Activated CD8-positive, alpha-beta memory T cell treated with anti-CD3 and anti-CD28 coated beads, Interleukin-2, amount 50 U/mL, for 48 hours (primary cell): Measurements from ENCODE around the gene DOLK.

ENCODE experiments used
- DNase-seq: peaks from one replicate; pipeline ENCODE4 v3.0.0-alpha.2; 2020

Gene DOLK

GRCh38 chr9:128929560-128929959 lies 17.8 kb downstream of the DOLK start:
- DNase-seq = no peak

DNA sequence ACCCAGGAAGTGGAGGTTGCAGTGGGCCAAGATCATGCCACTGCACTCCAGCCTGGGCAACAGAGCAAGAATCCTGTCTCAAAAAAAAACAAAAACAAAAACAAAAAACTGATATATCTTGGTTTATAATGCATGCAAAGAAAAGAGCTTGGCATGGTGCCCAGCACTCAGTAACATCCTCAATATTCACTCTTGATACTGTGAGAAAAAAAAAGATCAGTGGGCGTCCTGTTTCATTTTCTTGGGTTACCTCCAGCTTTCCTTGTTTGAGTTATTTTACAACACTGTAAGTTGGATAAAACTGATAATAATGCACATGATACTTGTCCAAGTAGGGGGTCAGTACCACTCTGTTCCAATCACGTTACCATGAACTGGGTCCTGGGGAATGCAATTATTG lies 18.8 kb downstream of the DOLK start:
- DNase-seq = no peak

DNA sequence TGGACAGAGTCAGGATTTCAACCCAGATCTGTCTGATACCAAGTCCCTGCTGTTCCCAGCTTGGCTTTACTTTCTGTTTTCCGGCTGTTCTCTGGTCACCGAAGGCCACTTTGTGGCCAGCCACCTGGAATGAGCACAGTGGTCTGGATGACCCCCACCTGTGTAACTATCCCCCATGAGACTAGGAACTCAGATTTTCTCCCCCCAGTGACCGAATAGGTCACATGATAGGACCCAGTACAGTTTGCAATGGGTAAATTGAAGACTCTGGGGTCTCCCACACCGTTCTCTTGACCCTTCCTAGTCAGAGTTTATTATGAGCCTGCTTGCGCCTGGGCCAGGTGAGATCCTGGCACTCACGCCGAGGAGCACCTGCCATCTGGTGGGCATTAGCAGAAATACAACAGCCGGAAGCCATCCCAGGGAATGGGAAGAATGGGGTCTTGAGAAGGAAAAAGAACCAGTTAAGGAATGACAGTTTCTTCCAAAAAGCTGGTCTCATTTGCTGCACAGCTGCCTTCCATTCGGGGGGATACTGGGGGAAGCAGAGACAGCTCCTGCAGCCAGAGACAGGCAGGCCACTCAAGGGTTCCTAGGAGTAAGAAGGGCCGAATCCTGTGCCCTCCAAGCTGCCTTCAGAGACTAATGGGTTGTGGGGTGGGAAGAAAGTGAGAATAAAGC lies 19.5 kb downstream of the DOLK start:
- peak; percentile 73 for DNase-seq

- DNase-seq = no peak
Measured at GRCh38 chr9:128923493-128923883, 23.9 kb downstream of the DOLK start.

GRCh38 chr9:128921881-128922763 lies 25.3 kb downstream of the DOLK start:
- DNase-seq = no peak

DNA sequence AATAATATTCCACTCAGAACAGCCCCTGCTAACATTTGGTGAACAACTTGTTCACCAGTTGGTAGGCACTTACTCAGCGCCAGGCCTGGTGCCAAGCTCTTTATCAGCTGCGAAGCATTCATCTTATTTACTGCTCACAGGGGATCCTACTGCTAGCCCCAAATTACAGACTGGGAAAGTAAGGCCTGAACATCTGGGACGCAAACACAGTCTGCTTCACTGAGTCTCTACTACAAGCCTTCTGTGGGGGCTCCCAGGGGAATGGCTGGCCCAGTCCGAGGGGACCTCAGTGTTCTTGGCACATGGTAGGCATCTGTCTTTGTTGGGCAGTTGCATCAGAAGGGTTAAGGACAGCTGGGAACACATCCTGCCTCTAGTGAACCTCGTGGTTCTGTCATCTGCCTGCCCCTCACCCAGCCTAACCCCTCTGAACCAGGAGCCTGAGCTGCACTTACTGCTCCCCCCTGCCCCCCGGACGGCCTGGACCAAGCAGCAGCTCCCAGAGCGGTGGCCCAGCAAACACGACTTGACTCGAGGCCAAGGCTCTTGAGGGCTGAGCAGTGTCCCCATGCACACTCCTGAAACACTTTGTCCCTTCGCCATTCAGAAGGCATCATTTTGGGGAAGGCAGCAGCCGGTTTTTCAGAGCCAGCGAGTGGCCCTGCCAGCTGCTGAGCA lies 26.9 kb downstream of the DOLK start, which contains the start of gene PHYHD1:
Gene PHYHD1, plus strand, starts transcription at position 602 of the 678 bp plus-strand sequence. CDS start 1,342 bp downstream, outside the sequence.
- no peak for DNase-seq

GRCh38 chr9:128919402-128920089 lies 27.9 kb downstream of the DOLK start:
- no peak for DNase-seq

DNA sequence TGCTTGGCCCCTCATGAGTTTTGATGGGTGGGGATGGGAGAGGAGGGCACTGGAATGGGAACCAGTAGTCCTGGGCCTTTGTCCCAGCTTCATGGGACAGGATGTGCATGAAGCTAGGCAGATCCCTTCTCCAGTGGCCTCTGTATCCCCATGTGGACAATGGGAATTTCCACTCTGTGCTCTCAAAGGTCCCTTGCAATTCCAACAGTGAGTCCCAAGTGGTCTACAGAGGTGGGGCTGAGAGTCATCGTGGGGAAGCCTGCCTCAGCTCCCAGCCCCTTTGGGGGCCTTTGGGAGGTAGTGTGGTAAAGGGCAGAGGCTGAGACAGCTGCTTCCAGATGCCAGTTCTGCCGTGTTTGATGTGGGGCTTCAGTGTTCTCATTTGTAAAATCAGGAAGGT lies 28.5 kb downstream of the DOLK start:
- no peak for DNase-seq

DNA sequence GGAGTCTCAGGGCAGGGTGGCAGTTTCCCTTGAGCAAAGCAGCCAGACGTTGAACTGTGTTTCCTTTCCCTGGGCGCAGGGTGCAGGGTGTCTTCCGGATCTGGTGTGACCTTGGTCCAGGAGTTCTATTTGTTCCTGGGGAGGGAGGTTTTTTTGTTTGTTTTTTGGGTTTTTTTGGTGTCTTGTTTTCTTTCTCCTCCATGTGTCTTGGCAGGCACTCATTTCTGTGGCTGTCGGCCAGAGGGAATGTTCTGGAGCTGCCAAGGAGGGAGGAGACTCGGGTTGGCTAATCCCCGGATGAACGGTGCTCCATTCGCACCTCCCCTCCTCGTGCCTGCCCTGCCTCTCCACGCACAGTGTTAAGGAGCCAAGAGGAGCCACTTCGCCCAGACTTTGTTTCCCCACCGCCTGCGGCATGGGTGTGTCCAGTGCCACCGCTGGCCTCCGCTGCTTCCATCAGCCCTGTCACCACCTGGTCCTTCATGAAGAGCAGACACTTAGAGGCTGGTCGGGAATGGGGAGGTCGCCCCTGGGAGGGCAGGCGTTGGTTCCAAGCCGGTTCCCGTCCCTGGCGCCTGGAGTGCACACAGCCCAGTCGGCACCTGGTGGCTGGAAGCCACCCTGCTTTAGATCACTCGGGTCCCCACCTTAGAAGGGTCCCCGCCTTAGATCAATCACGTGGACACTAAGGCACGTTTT lies 30.1 kb downstream of the DOLK start:
- no peak for DNase-seq

DNA sequence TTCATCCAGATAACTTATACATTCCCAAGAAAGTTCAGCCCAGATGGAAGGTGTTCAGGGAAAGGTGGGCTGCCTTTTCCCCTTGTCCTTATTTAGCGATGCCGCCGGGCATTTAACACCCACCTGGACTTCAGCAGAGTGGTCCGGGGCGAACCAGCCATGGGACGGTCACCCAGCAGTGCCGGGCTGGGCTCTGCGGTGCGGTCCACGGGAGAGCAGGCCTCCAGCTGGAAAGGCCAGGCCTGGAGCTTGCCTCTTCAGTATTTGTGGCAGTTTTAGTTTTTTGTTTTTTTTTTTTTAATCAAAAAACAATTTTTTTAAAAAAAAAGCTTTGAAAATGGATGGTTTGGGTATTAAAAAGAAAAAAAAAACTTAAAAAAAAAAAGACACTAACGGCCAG lies 30.7 kb downstream of the DOLK start:
- DNase-seq = no peak

DNA sequence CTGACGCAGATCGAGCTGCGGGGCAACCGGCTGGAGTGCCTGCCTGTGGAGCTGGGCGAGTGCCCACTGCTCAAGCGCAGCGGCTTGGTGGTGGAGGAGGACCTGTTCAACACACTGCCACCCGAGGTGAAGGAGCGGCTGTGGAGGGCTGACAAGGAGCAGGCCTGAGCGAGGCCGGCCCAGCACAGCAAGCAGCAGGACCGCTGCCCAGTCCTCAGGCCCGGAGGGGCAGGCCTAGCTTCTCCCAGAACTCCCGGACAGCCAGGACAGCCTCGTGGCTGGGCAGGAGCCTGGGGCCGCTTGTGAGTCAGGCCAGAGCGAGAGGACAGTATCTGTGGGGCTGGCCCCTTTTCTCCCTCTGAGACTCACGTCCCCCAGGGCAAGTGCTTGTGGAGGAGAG lies 31.2 kb downstream of the DOLK start:
- no peak for DNase-seq

DNA sequence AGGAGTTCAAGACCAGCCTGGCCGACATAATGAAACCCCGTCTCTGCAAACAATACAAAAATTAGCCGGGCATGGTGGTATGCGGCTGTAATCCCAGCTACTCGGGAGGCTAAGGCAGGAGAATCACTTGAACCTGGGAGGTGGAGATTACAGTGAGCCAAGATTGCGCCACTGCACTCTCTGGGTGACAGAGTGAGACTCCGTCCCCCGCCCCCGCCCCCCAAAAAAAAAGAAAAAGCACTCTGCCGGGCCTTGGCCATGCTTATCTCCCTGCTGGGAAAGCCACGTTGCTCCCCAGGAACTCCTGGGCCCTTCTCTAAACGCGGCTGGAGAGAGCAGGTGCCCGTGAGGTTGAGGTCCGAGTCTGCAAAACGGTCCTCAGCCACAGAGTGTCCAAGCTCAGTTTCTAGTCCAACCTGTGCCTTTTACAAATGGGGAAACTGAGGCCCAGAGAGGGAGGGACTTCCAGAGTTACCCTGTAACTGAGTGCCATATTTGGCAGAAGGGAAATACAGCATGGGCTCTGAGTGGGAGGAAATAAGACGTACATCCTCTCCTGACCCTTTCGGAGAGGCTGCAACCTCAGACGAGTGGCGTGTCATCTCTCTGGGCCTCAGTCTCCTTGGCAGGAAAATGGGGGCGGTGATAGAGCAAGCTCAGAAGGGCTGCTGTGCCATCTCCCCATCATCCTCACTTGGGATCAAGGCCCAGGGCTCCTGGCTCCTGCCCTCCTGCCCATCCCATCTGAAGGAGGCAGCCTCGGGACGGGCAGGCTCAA lies 33.2 kb downstream of the DOLK start:
- no peak for DNase-seq

GRCh38 chr9:128913048-128913900 lies 34.1 kb downstream of the DOLK start:
- no peak for DNase-seq

- no peak for DNase-seq
Measured at GRCh38 chr9:128912270-128912853, 35.0 kb downstream of the DOLK start.

DNA sequence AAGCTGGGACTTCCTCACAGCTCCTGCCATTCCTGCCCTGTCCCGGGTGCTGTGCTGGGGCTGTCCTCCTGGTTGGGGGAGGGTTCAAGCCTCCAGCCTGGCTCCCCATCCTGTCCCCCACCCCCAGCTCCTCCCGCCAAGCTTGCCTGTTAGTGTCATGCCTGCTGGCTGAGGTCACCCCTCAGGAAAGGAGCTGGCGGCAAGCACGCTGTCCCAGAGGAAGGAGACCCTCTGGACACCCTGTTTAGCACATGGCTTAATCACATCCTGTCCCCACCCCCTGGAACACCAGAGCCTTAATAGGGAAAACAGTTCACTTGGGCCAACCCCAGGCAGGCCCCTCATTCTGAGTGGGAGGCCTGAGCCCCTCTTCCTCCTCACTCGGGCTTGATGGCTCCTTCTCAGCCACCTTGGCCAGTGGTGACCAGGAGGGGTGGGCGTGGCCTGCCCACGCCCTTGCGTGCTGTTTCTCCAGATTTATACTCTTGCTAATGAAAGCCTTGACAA lies 35.8 kb downstream of the DOLK start:
- no peak for DNase-seq

GRCh38 chr9:128910906-128911305 lies 36.5 kb downstream of the DOLK start:
- no peak for DNase-seq

- DNase-seq = no peak
Measured at GRCh38 chr9:128909859-128910258, 37.5 kb downstream of the DOLK start.

- no peak for DNase-seq
Measured at GRCh38 chr9:128908372-128908771, 39.0 kb downstream of the DOLK start.

DNA sequence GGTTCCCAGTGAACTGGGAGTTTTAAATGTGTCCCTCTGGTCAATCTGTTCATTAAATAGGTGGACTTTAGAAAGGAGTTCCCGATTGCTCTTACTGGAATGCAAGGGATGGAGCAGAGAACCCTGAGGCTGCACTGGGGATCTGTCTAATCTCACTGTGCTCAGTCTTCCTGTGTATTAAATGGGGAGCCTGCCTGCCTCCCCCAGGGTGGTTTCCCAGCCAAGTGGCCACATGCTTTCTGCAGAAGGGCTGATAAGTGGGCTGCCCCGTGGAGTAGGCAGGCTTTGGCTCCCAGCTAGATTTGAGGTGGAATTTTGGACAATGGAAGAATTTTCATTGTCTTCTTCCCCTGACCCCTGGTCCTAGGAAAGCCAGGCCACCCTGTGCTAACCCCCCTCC lies 40.7 kb downstream of the DOLK start:
- no peak for DNase-seq

GRCh38 chr9:128905964-128906363 lies 41.4 kb downstream of the DOLK start:
- DNase-seq = no peak
